Kidney tubule cell (primary cell): Measurements from ENCODE around the gene JADE1.

ENCODE experiments used
- DNase-seq: peaks from one replicate; pipeline ENCODE4 v3.0.0-alpha.2; 2018; ENCODE audit warnings: low spot score

Gene JADE1

DNA sequence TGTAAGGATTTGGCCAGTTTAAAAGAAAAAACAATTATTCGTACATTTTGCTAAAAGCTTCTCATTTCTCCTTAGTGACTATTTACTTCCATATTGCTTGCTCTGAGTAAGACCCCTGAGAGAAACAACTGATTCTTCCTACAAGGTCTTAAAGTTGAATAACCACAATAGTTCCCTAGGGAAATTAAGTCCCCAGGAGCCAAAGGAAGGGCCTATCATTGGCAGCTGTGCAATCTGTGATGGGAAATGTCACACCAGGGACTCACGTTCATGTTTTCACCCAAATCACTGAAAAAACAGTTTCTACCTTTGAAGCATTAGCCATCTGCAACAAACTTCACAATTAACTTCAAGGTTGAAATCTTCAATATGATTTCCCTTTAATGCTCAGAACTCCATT lies 66.7 kb downstream of the JADE1 start:
- DNase-seq, result no peak

DNA sequence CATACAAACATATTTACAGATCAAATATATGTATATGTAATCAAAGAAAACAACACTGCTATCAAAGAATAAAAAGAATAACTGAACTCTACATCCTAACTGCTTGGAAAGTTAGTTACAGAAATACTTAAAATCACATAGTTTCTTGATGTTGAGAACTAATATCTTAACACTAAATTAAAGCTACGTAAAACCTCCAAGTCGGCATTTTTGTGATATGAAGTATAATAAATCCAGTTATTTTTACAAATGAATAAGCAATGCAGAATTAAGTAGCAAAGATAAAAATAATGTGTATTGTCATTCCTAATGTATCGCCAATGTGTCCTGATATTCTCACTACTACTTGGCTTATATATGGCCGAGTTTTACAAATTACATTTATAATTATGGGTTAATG lies 68.4 kb downstream of the JADE1 start:
- DNase-seq, result no peak

DNA sequence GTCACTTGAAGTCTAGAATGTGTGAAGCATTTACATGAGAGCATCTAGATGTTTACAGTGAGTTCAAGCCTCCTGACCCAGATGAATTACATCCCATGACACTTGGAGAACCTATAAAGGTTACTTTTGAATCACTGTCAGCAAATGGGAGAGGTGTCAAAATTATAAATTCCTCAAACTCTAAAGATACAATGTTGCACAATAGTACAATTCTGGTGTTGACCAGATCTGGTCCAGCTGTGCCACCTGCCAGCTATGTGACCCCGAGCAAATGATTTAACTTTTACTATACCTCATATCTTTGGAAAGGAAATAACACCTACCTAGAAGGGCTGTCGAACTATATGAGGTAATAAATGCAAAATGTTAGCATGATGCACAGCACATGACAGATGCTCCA lies 69.8 kb downstream of the JADE1 start:
- no peak for DNase-seq

DNA sequence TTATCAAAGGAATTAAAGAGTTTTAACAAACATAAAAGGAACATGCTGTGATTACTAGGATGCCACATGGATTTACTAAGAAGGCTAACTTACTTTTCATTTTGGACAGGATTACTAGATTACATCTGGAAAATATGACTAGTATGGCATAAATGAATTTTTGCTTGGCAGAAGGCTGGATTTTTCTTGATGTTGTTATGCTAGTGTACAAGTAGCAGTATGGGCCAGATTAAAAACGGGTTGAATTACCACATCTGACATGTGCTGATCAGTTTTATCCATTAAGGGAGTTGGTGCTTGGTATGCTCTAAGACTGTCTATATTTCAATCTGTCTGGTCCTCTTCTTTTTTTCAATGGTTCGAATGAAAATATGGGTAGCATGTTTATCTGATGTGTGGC lies 70.5 kb downstream of the JADE1 start:
- DNase-seq, result no peak

DNA sequence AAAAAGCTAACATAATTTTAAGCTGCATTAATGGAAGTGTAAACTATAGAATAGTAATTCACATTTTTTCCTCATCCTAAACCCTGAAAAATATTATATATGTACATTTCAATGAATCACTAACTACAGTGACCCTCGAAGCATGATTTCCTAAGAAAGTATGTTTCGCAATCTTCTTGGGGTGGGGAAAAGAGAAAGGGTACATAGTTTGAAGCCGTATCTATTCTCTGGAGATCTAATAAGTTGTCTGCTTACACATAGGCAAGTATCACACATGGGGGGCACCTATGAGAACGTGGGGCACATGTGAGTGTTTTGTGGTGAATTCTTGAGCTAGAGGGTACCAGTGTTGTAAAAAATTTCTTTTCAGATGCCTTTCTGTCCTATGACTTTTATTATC lies 71.2 kb downstream of the JADE1 start:
- DNase-seq, result no peak

DNA sequence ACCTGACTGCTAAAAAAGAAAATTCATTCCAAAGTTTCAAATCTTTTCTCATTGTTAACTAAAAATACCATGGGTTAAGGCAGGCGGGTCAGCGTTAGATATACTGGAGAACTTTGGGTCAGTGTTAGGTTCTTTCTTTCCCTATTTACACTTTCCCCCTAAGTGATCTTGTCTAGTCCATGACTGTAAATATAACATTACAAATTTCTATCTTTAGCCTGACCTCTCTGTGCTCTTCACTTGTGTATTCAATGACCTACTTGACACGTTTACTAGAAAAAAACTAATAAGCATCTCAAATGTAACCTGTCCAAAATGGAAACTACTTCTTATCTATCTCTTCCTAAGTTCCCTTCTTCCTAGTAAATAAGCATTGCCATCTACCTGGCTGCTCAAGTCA lies 95.3 kb downstream of the JADE1 start:
- DNase-seq, result no peak

DNA sequence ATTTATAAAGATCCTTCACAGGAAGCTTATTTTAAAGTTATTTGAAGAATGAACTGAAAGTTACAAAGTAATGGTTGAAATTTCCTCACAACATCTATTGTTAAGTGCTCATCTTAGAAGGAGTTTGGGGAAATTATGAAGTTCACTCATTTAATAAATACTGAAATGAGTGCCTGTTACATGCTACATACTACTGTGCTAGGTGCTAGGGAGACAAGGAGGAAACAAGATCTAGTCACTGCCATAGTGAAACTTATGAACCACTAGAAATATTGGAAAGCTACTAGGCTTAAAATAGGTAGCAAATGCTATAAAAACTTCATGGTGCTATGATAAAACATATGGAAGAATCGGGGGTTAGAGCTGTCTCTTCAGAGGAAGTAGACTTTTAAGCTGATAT lies 97.1 kb downstream of the JADE1 start:
- DNase-seq, result no peak

DNA sequence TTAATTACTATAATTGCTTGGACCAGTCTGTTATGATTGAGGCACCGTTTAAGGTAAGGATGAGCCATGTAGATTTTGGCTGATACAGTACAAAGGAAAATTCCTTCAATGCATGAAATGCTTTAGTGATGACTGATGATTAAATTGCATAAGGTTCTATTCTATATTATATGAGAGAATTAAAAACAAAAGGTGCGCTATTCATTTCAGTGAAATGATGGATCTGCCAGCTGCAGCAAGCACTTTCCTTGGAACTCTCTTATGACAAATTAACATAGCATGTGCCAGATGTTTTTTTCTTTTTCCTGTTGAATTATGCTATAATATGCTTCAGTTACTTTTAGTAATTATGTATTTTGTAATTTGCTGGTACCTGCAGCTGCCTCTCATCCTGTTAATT lies 98.5 kb downstream of the JADE1 start:
- DNase-seq, result no peak

DNA sequence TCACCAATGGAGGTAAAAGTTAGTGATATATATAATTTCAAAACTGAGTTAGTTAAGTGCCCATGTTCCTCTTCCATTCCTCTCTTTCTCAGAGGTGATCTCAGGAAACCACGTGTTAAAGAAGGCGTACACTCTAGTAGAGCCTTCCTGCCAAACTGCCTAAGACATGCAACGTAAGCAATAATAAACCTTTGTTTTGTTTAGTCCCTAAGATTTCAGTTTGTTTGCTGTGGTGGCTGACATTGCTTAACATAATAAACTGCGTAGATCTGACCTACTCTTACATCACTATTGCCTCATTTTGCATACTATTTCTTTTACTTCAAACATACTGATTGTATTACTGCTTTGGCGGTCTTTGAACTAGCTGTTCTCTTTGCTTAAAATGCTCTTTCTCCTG lies 99.2 kb downstream of the JADE1 start:
- no peak for DNase-seq

DNA sequence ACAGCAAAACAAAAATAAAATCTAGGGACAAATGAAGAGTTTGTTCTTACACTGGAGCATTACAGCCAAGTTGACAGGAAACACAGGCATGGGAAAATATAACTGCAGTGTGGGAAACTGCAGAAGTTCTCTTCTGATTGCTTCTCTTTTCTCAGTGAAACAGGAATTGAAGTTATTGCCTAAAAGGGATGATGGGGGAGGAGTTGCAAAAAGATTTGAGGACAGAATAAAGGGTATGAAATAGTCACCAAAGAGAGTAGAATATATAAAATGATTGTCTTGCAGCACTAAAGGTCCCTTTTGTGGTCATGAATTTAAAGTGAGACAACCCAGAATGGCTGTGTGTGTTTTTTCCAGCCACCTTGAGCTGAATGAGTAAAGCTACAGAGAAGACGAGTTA lies 103.7 kb downstream of the JADE1 start:
- DNase-seq, result no peak

DNA sequence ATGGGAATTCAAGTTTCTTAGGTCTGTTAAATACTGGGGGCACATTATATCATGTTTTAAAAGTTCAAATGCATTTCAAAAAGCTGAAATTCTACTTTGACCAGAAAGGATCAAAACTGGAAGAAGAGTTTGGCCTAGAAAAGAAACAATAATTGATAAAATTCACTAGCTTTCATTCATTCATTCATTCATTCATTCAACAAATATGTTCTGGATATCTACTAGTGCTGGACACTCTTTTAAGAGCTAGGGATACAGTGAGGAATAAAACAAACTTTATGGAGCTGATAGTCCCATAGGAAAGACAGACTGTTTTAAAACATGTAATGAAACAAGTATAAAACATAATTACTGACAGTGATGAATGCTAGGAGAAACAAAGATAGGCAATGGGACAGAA lies 106.0 kb downstream of the JADE1 start:
- no peak for DNase-seq

DNA sequence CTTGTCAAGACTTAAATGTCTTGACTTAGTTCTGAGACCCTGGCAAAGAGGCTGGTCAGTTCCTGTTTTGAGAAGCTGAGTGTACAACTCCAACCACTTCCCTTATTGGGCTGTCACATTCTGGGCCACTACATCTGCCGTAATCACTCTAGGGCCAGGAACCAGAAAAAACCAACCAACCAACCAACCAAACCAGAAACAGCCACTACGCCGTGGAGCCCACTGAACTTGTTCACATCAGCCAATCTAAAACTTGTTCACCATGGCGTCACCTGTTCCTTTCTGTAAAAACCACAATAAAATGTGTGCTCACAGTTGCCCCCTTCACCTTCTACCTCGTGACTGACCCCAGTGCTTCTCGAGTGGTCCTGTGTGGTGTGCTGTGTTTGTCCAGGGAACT lies 107.3 kb downstream of the JADE1 start:
- no peak for DNase-seq

DNA sequence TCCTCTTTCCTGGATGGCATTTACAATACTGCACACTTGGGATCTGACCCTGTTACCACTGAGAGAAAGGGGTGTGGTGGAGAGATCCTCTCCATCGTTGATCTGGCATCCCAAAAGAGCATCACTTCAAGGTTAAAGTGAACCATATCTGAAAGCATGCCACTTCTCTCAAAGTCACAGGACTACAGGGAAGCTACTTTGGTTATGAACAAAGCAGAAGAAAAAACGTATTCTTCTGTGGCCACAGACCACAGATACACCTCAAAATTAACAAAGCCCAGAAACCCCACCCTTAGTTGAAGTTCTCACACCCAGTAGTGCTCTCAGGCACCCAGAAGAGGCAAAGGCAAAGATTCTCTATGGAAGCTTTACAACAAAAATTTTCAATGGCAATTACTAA lies 108.3 kb downstream of the JADE1 start:
- no peak for DNase-seq

DNA sequence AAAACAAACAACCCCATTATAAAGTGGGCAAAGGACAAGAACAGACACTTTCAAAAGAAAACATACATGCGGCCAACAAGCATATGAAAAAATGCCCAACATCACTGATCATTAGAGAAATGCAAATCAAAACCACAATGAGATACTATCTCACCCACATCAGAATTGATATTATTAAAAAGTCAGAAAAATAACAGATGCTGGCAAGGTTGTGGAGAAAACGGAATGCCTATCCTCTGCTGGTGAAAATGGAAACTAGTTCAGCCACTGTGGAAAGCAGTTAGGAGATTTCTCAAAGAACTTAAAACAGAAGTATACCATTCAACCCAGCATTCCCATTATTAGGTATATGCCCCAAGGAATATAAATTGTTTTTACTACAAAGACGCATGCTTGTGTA lies 112.5 kb downstream of the JADE1 start:
- DNase-seq, result no peak
